SU-DHL-6 (cell line): ENCODE data around the gene OR6Y1.

Experiments
- H2AFZ ChIP-seq: fragments of 200-600 bp; sonication (generic); 2 replicates; pipeline ENCODE4 v1.6.1; 2014; ENCODE audit warnings: low read depth, mild to moderate bottlenecking, moderate library complexity, mixed read lengths, antibody characterized with exemption, low read length; ENCODE audit not compliant: severe bottlenecking
- H3F3A ChIP-seq: fragments of 200-600 bp; shearing (Covaris generic); 2 replicates; pipeline ENCODE4 v1.6.0; 2016; ENCODE audit warnings: antibody characterized with exemption, mild to moderate bottlenecking; ENCODE audit not compliant: insufficient read depth
- H3K27ac ChIP-seq: fragments of 200-600 bp; sonication (generic); 2 replicates; pipeline ENCODE4 v1.5.1; 2016; ENCODE audit warnings: low read depth, mild to moderate bottlenecking, low read length, moderate library complexity, mixed read lengths
- H3K27me3 ChIP-seq: fragments of 200-600 bp; sonication (generic), shearing (Covaris generic); 2 replicates; pipeline ENCODE4 v1.6.0; 2014; ENCODE audit warnings: mild to moderate bottlenecking, low read length
- H3K36me3 ChIP-seq: fragments of 200-600 bp; sonication (generic); 2 replicates; pipeline ENCODE4 v1.6.1; 2014; ENCODE audit warnings: mild to moderate bottlenecking, low read length, mixed read lengths
- H3K4me2 ChIP-seq: fragments of 300-600, 200-600 bp; shearing (Covaris generic), sonication (generic); 2 replicates; pipeline ENCODE4 v1.6.0; 2014; ENCODE audit warnings: low read length, low read depth, mild to moderate bottlenecking; ENCODE audit not compliant: poor library complexity, severe bottlenecking
- H3K4me3 ChIP-seq: fragments of 200-600 bp; sonication (generic); 2 replicates; pipeline ENCODE4 v1.5.1; 2014; ENCODE audit warnings: antibody characterized with exemption, low read length, mild to moderate bottlenecking, mixed read lengths; ENCODE audit not compliant: insufficient read depth, poor library complexity, severe bottlenecking
- H3K79me2 ChIP-seq: fragments of 200-600 bp; sonication (generic); 2 replicates; pipeline ENCODE4 v1.6.1; 2014; ENCODE audit warnings: mild to moderate bottlenecking, low read length, moderate library complexity; ENCODE audit not compliant: insufficient read depth
- H3K9ac ChIP-seq: fragments of 200-600 bp; sonication (generic); 2 replicates; pipeline ENCODE4 v1.7.0; 2014; ENCODE audit warnings: mild to moderate bottlenecking, low read length
- H3K9me2 ChIP-seq: fragments of 200-600 bp; sonication (generic); replicated peaks from 2 replicates; pipeline ENCODE4 v1.6.1; 2014; ENCODE audit warnings: low read length; ENCODE audit not compliant: insufficient read depth
- H3K9me3 ChIP-seq: fragments of 200-600 bp; sonication (generic); 2 replicates; pipeline ENCODE4 v1.6.1; 2014; ENCODE audit warnings: low read length, mixed read lengths; ENCODE audit not compliant: insufficient read depth
- H4K20me1 ChIP-seq: fragments of 200-600 bp; sonication (generic); 2 replicates; pipeline ENCODE4 v1.6.1; 2014; ENCODE audit warnings: low read depth, mild to moderate bottlenecking, antibody characterized with exemption, low read length, moderate library complexity, mixed read lengths
- EZH2phosphoT487 ChIP-seq: fragments of 200-600 bp; sonication (generic), shearing (Covaris generic); conservative IDR thresholded peaks from 2 replicates; pipeline ENCODE4 v1.6.1; 2018; ENCODE audit warnings: mild to moderate bottlenecking, antibody characterized with exemption, low read length, moderate library complexity, mixed read lengths
- TF ChIP-seq, protein P1 (sequence below): fragments of 200-600 bp; sonication (generic); IDR thresholded peaks from one replicate; pipeline ENCODE4 v1.5.1; 2017; ENCODE audit warnings: antibody characterized with exemption, mild to moderate bottlenecking, low read length, moderate library complexity; ENCODE audit not compliant: insufficient read depth, poor library complexity, severe bottlenecking

OR6Y1 gene, protein sequence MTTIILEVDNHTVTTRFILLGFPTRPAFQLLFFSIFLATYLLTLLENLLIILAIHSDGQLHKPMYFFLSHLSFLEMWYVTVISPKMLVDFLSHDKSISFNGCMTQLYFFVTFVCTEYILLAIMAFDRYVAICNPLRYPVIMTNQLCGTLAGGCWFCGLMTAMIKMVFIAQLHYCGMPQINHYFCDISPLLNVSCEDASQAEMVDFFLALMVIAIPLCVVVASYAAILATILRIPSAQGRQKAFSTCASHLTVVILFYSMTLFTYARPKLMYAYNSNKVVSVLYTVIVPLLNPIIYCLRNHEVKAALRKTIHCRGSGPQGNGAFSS

GRCh38 chr1:158554352-158554751, at the start of gene OR6Y1:
OR6Y1 (minus strand) TSS chr1:158554405; CDS start chr1:158548105, 6,300 bp downstream.
- Histone ChIP-seq H3K4me3 (no peak within 1 kb of the TSS), H4K20me1 (no peaks in the 10 kb centered on the region), H3F3A (no peaks in the 10 kb centered on the region), H3K79me2 (no peaks in the 10 kb centered on the region), H3K36me3 (no peaks in the 10 kb centered on the region), H3K9me3 (no peaks in the 10 kb centered on the region), H3K27ac (no peak within 1 kb of the TSS), H3K27me3 (no peaks in the 10 kb centered on the region), H3K9me2 (no peaks in the 10 kb centered on the region; the same call in 1 of the 2 replicates), H2AFZ (no peak within 1 kb of the TSS), H3K4me2 (no peak within 1 kb of the TSS), H3K9ac (no peak within 1 kb of the TSS)
- TF ChIP-seq, protein P1, sequence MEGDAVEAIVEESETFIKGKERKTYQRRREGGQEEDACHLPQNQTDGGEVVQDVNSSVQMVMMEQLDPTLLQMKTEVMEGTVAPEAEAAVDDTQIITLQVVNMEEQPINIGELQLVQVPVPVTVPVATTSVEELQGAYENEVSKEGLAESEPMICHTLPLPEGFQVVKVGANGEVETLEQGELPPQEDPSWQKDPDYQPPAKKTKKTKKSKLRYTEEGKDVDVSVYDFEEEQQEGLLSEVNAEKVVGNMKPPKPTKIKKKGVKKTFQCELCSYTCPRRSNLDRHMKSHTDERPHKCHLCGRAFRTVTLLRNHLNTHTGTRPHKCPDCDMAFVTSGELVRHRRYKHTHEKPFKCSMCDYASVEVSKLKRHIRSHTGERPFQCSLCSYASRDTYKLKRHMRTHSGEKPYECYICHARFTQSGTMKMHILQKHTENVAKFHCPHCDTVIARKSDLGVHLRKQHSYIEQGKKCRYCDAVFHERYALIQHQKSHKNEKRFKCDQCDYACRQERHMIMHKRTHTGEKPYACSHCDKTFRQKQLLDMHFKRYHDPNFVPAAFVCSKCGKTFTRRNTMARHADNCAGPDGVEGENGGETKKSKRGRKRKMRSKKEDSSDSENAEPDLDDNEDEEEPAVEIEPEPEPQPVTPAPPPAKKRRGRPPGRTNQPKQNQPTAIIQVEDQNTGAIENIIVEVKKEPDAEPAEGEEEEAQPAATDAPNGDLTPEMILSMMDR: no peak
- no peak for TF ChIP-seq EZH2phosphoT487

DNA sequence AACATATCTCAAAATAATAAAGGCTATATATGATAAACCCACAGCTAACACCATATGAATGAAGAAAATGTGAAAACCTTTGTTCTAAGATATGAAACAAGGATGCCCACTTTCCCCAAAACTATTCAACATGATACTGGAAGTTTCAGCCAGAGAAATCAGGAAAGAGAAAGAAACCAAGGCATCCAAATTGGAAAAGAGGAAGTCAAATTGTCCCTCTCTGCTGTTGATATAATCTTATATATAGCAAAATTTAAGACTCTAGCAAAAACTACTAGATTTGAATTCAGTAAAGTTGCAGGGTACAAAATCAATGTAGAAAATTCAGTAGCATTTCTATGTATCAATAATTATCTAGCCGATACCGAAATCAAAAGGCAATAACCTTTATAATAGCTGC, 46.5 kb upstream of the OR6Y1 start:
- Histone ChIP-seq H2AFZ (no peak overlapping the region), H3K27me3 (no peaks in the 10 kb centered on the region), H3K79me2 (no peaks in the 10 kb centered on the region), H3K4me2 (no peak overlapping the region), H4K20me1 (no peaks in the 10 kb centered on the region), H3K9me2 (no peaks in the 10 kb centered on the region), H3K9me3 (0 out of 2 replicates have a peak, but pooled peaks cover 10% of the 10 kb centered on the region), H3K36me3 (no peaks in the 10 kb centered on the region), H3K27ac (no peak overlapping the region), H3K9ac (no peak overlapping the region), H3K4me3 (no peak overlapping the region), H3F3A (no peaks in the 10 kb centered on the region)
- TF ChIP-seq, protein P1: no peak
- no peak for TF ChIP-seq EZH2phosphoT487

DNA sequence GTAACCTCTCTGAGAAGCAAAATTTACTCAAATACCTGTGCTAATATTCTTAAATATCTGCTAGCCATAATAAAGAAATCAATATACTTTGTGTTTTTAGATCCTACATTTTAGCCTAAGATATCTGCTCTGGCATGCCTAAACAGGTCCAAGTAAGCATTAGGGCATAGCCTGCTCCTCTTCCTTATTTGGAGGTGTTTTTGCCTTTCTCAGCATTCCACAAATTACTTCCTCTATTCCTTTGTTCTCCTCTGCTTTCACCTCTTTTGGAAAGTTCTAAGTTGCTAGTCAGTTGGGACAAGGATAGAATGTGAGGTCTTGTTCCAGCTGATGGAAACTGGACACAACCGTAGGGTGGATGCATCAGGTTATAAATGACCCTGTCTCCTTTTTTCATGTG, 32.7 kb upstream of the OR6Y1 start:
- Histone ChIP-seq H3K4me2 (no peak overlapping the region), H3K27ac (no peak overlapping the region), H2AFZ (no peak overlapping the region), H3K27me3 (no peaks in the 10 kb centered on the region), H3K4me3 (no peak overlapping the region), H3K9me2 (no peaks in the 10 kb centered on the region), H3K9ac (no peak overlapping the region), H3F3A (no peaks in the 10 kb centered on the region), H3K79me2 (no peaks in the 10 kb centered on the region), H3K36me3 (no peaks in the 10 kb centered on the region), H3K9me3 (0 out of 2 replicates have a peak, but pooled peaks cover 4% of the 10 kb centered on the region), H4K20me1 (no peaks in the 10 kb centered on the region)
- no peak for TF ChIP-seq EZH2phosphoT487
- TF ChIP-seq, protein P1: no peak
